HG02642 (cell line): Measurements from ENCODE around the gene LRRIQ1.
"Not testable (repeated sequence)": the region's sequence is repeated elsewhere in the genome, so short reads cannot be mapped to it uniquely, and the experiment has no call there.

Experiments
- ATAC-seq: cut with Tn5 transposase; IDR thresholded peaks from one replicate; pipeline ENCODE4 v1.9.1; 2021; ENCODE audit warnings: mild to moderate bottlenecking; ENCODE audit not compliant: unreplicated experiment, poor library complexity

Gene LRRIQ1

GRCh38 chr12:85036234-85036707 is at the start of gene LRRIQ1, which contains the start of gene TSPAN19:
Gene LRRIQ1 (plus strand): TSS chr12:85036351. CDS start chr12:85038177, 1,826 bp downstream.
Gene TSPAN19 (minus strand): TSS chr12:85036277. CDS start chr12:85029946, 6,331 bp downstream.
- peak; percentile 99 for ATAC-seq

GRCh38 chr12:84986586-84986985 is 49.6 kb upstream of the LRRIQ1 start:
- no peak for ATAC-seq

- ATAC-seq: no peak
These were observed 41.7 kb upstream of the LRRIQ1 start for GRCh38 chr12:84994426-84994825.

- no peak for ATAC-seq
These were observed 40.5 kb upstream of the LRRIQ1 start for GRCh38 chr12:84995641-84996040.

- no peak for ATAC-seq
These were observed 39.4 kb upstream of the LRRIQ1 start for GRCh38 chr12:84996759-84997158.

GRCh38 chr12:84998341-84998740 is 37.8 kb upstream of the LRRIQ1 start:
- no peak for ATAC-seq

- ATAC-seq: no peak
These were observed 35.4 kb upstream of the LRRIQ1 start for GRCh38 chr12:85000729-85001128.

GRCh38 chr12:85002778-85003296 is 33.3 kb upstream of the LRRIQ1 start:
- ATAC-seq: no peak

GRCh38 chr12:85004204-85004603 is 31.9 kb upstream of the LRRIQ1 start:
- no peak for ATAC-seq

GRCh38 chr12:85005047-85005446 is 31.1 kb upstream of the LRRIQ1 start:
- not testable (repeated sequence) for ATAC-seq

GRCh38 chr12:85005615-85006014 is 30.5 kb upstream of the LRRIQ1 start:
- no peak for ATAC-seq

- no peak for ATAC-seq
These were observed 29.9 kb upstream of the LRRIQ1 start for GRCh38 chr12:85006206-85006605.

- ATAC-seq: no peak
These were observed 28.3 kb upstream of the LRRIQ1 start for GRCh38 chr12:85007836-85008235.

GRCh38 chr12:85016413-85016812 is 19.7 kb upstream of the LRRIQ1 start:
- no peak for ATAC-seq

GRCh38 chr12:85017133-85017532 is 19.0 kb upstream of the LRRIQ1 start:
- no peak for ATAC-seq

- ATAC-seq: no peak
These were observed 18.5 kb upstream of the LRRIQ1 start for GRCh38 chr12:85017618-85018017.

- ATAC-seq: no peak
These were observed 18.1 kb upstream of the LRRIQ1 start for GRCh38 chr12:85018098-85018497.

GRCh38 chr12:85029456-85029855 is 6.7 kb upstream of the LRRIQ1 start:
- ATAC-seq: no peak

- no peak for ATAC-seq
These were observed 582 bp downstream of the LRRIQ1 start for GRCh38 chr12:85036733-85037132.

GRCh38 chr12:85041395-85041794 is 5.2 kb downstream of the LRRIQ1 start:
- ATAC-seq: no peak

- no peak for ATAC-seq
These were observed 7.7 kb downstream of the LRRIQ1 start for GRCh38 chr12:85043829-85044228.

GRCh38 chr12:85057370-85057963 is 21.3 kb downstream of the LRRIQ1 start:
- ATAC-seq: peak; percentile 87
